ENCODE measurements around the gene EMC10.

GRCh38 chr19:50458396-50459066 lies 17.8 kb upstream of the EMC10 start:
- TF ChIP-seq, protein P1, sequence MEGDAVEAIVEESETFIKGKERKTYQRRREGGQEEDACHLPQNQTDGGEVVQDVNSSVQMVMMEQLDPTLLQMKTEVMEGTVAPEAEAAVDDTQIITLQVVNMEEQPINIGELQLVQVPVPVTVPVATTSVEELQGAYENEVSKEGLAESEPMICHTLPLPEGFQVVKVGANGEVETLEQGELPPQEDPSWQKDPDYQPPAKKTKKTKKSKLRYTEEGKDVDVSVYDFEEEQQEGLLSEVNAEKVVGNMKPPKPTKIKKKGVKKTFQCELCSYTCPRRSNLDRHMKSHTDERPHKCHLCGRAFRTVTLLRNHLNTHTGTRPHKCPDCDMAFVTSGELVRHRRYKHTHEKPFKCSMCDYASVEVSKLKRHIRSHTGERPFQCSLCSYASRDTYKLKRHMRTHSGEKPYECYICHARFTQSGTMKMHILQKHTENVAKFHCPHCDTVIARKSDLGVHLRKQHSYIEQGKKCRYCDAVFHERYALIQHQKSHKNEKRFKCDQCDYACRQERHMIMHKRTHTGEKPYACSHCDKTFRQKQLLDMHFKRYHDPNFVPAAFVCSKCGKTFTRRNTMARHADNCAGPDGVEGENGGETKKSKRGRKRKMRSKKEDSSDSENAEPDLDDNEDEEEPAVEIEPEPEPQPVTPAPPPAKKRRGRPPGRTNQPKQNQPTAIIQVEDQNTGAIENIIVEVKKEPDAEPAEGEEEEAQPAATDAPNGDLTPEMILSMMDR (IDR thresholded peaks at IDR 0.05) = no peak
- TF ChIP-seq POLR2AphosphoS5 (IDR thresholded peaks at IDR 0.05) (no peak), POLR2A (IDR thresholded peaks at IDR 0.05) (no peak)

Data from stomach (tissue), 4 donors.